Neural progenitor cell (in vitro differentiated cells): ENCODE measurements around the gene CENPM. TPM values are rescaled to one million over a fixed set of nuclear protein-coding genes. Genes with fewer than 3 reads are reported as not detected.
"Not testable (repeated sequence)": the region's sequence is repeated elsewhere in the genome, so short reads cannot be mapped to it uniquely, and the experiment has no call there.

Experiments
- DNase-seq: peaks from one replicate; pipeline ENCODE4 v3.0.0-alpha.2; 2016; ENCODE audit warnings: low spot score
- H2AFZ ChIP-seq: fragments of 200-600 bp; sonication (generic); replicated peaks from 2 replicates; pipeline ENCODE4 v1.6.1; 2016; ENCODE audit warnings: antibody characterized with exemption
- H3F3A ChIP-seq: fragments of 200-600 bp; sonication (generic); 2 replicates; pipeline ENCODE4 v1.6.1; 2016; ENCODE audit warnings: antibody characterized with exemption, low read depth
- H3K27ac ChIP-seq: fragments of 200-600 bp; sonication (generic); 2 replicates; pipeline ENCODE4 v1.5.1; 2016; ENCODE audit warnings: mild to moderate bottlenecking
- H3K27me3 ChIP-seq: fragments of 200-600 bp; sonication (generic); 2 replicates; pipeline ENCODE4 v1.6.1; 2016; ENCODE audit warnings: mild to moderate bottlenecking, moderate library complexity
- H3K36me3 ChIP-seq: fragments of 200-600 bp; sonication (generic); 2 replicates; pipeline ENCODE4 v1.5.1; 2016
- H3K4me1 ChIP-seq: fragments of 200-600 bp; sonication (generic); 2 replicates; pipeline ENCODE4 v1.6.1; 2016; ENCODE audit warnings: mixed run types
- H3K4me2 ChIP-seq: fragments of 200-600 bp; sonication (generic); 2 replicates; pipeline ENCODE4 v1.6.1; 2016
- H3K4me3 ChIP-seq: fragments of 200-600 bp; sonication (generic); 2 replicates; pipeline ENCODE4 v1.5.1; 2016
- H3K79me2 ChIP-seq: fragments of 200-600 bp; sonication (generic); 2 replicates; pipeline ENCODE4 v1.6.1; 2016; ENCODE audit warnings: low read depth
- H3K9ac ChIP-seq: fragments of 200-600 bp; sonication (generic); 2 replicates; pipeline ENCODE4 v1.6.1; 2016
- H3K9me3 ChIP-seq: fragments of 200-600 bp; sonication (generic); 2 replicates; pipeline ENCODE4 v1.5.1; 2016; ENCODE audit warnings: low read depth
- H4K20me1 ChIP-seq: fragments of 200-600 bp; sonication (generic); 2 replicates; pipeline ENCODE4 v1.6.1; 2016; ENCODE audit warnings: low read depth
- H3K27ac Mint-ChIP-seq: 3 replicates; pipeline ENCODE4 v1.8.0; 2021; ENCODE audit warnings: mixed read lengths
- H3K27me3 Mint-ChIP-seq: 2 replicates; pipeline ENCODE4 v1.8.0; 2022; ENCODE audit warnings: low read depth, mild to moderate bottlenecking, inconsistent platforms, moderate library complexity, mixed read lengths; ENCODE audit not compliant: insufficient read depth
- H3K36me3 Mint-ChIP-seq: 3 replicates; pipeline ENCODE4 v1.8.0; 2021; ENCODE audit warnings: mixed read lengths
- H3K4me1 Mint-ChIP-seq: 3 replicates; pipeline ENCODE4 v1.8.0; 2021; ENCODE audit warnings: mixed read lengths
- H3K4me3 Mint-ChIP-seq: 3 replicates; pipeline ENCODE4 v1.8.0; 2021; ENCODE audit warnings: mild to moderate bottlenecking, moderate library complexity, mixed read lengths
- H3K9me3 Mint-ChIP-seq: 3 replicates; pipeline ENCODE4 v1.8.0; 2020; ENCODE audit warnings: mixed read lengths
- CTCF ChIP-seq: fragments of 200-600 bp; sonication (generic); IDR thresholded peaks from 2 replicates; pipeline ENCODE4 v1.5.1; 2017; ENCODE audit warnings: antibody characterized with exemption, mild to moderate bottlenecking
- EZH2 ChIP-seq: fragments of 200-600 bp; sonication (generic); IDR thresholded peaks from 2 replicates; pipeline ENCODE4 v1.6.1; 2017; ENCODE audit warnings: antibody characterized with exemption, mild to moderate bottlenecking, moderate library complexity
- EZH2phosphoT487 ChIP-seq: fragments of 200-600 bp; sonication (generic); IDR thresholded peaks from 2 replicates; pipeline ENCODE4 v1.6.1; 2017; ENCODE audit warnings: antibody characterized with exemption
- total RNA-seq: library from RNA; depleted of rRNA; stranded (reverse); fragments of >200 nt; gene quantifications from 2 replicates; pipeline ENCODE4 v1.2.3, GENCODE V29; 2015; ENCODE audit warnings: low replicate concordance

The CENPM gene
- total RNA-seq, 1 donor from 2014 or later = 20.2 TPM

- H3K9me3 Mint-ChIP-seq = no peaks in the 10 kb centered on the region
- peak overlapping the region; percentile 76 for H3K27ac Mint-ChIP-seq
- Histone ChIP-seq H3K4me2 (no peak overlapping the region), H3K36me3 (no peaks in the 10 kb centered on the region), H3K27ac (no peak overlapping the region), H3K9ac (no peak overlapping the region), H3K9me3 (no peaks in the 10 kb centered on the region), H3K79me2 (peaks cover 15% of the 10 kb centered on the region), H4K20me1 (no peaks in the 10 kb centered on the region), H3F3A (peaks cover 20% of the 10 kb centered on the region), H3K27me3 (no peaks in the 10 kb centered on the region), H3K4me3 (no peak overlapping the region), H3K4me1 (peaks cover 25% of the 10 kb centered on the region), H2AFZ (no peak overlapping the region)
- H3K4me1 Mint-ChIP-seq = peaks cover 59% of the 10 kb centered on the region
- TF ChIP-seq CTCF (no peak), EZH2phosphoT487 (no peak), EZH2 (no peak)
- peaks cover 2% of the 10 kb centered on the region for H3K27me3 Mint-ChIP-seq
- DNase-seq = no peak
- no peak overlapping the region for H3K4me3 Mint-ChIP-seq
- H3K36me3 Mint-ChIP-seq = peaks cover 5% of the 10 kb centered on the region
These were observed 2.5 kb upstream of the CENPM start for GRCh38 chr22:41949297-41949965.

DNA sequence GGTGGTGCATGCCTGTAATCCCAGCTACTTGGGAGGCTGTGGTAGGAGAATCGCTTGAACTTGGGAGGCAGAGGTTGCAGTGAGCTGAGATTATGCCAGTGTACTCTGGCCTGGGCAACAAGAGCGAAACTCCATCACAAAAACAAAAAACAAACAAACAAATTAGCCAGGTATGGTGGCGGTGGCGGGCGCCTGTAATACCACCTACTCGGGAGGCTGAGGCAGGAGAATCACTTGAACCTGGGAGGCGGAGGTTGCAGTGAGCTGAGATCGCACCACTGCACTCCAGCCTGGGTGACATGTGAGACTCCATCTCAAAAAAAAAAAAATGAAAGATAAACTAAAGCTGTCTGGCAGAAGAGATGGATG, 2.0 kb upstream of the CENPM start:
- H3K27me3 ChIP-seq, H3K36me3 ChIP-seq, H3K27ac ChIP-seq, H3K9me3 Mint-ChIP-seq, H3K4me3 Mint-ChIP-seq, H3K36me3 Mint-ChIP-seq, H3K9ac ChIP-seq, DNase-seq, H3K27me3 Mint-ChIP-seq, H2AFZ ChIP-seq, H3K4me3 ChIP-seq, H3K9me3 ChIP-seq, H4K20me1 ChIP-seq, H3K4me2 ChIP-seq: not testable (repeated sequence)
- Histone ChIP-seq H3K79me2 (peaks cover 15% of the 10 kb centered on the region), H3K4me1 (peaks cover 25% of the 10 kb centered on the region), H3F3A (peaks cover 21% of the 10 kb centered on the region)
- Mint-ChIP-seq H3K4me1 (peaks cover 59% of the 10 kb centered on the region), H3K27ac (peak overlapping the region; percentile 76)

- Mint-ChIP-seq H3K4me1 (peaks cover 56% of the 10 kb centered on the region), H3K27ac (peak overlapping the region; percentile 42), H3K4me3 (peak overlapping the region; percentile 89), H3K36me3 (peaks cover 9% of the 10 kb centered on the region), H3K27me3 (no peaks in the 10 kb centered on the region), H3K9me3 (no peaks in the 10 kb centered on the region)
- H3K36me3 ChIP-seq = no peaks in the 10 kb centered on the region
- H2AFZ ChIP-seq = no peak overlapping the region
- no peaks in the 10 kb centered on the region for H4K20me1 ChIP-seq
- peaks cover 15% of the 10 kb centered on the region for H3K79me2 ChIP-seq
- H3K27me3 ChIP-seq = no peaks in the 10 kb centered on the region
- H3K9me3 ChIP-seq = no peaks in the 10 kb centered on the region
- no peak overlapping the region for H3K4me3 ChIP-seq
- H3K9ac ChIP-seq = no peak overlapping the region
- H3F3A ChIP-seq = peaks cover 23% of the 10 kb centered on the region
- H3K27ac ChIP-seq = no peak overlapping the region
- H3K4me1 ChIP-seq = peaks cover 25% of the 10 kb centered on the region
- no peak for DNase-seq
- TF ChIP-seq EZH2 = no peak
- H3K4me2 ChIP-seq = peak overlapping the region; percentile 20
These were observed 1.2 kb upstream of the CENPM start for GRCh38 chr22:41948142-41948541.

DNA sequence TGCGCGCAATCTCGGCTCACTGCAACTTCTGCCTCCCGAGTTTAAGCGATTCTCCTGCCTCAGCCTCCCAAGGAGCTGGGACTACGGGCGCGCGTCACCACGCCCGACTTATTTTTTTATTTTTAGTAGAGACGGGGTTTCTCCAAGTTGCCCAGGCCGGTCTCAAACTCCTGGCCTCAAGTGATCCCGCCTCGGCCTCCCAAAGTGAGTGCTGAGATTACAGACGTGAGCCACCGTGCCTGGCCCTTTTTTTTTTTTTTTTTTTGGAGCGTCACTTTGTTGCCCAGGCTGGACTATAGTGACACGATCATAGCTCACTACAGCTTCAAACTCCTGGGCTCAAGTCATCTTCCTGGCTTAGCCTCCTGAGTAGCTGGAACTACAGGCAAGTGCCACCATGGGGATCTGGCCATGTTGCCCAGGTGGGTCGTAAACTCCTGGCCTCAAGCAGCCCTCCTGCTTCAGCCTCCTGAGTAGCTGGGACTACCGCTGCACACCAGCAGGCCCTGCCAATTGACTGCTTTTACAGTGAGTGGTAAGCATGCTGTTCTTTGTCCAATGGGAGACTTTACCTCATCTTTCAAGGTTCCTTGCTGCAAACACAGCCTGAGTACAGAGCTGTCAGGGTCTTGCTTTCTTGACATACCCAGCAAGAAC, 600 bp upstream of the CENPM start:
- TF ChIP-seq EZH2 (no peak), EZH2phosphoT487 (no peak), CTCF (no peak)
- Mint-ChIP-seq H3K4me3 (peak overlapping the region; percentile 89), H3K36me3 (peaks cover 13% of the 10 kb centered on the region), H3K27ac (peak overlapping the region; percentile 37), H3K9me3 (no peaks in the 10 kb centered on the region), H3K27me3 (no peaks in the 10 kb centered on the region), H3K4me1 (peaks cover 56% of the 10 kb centered on the region)
- H3K79me2 ChIP-seq = peaks cover 15% of the 10 kb centered on the region
- H3K36me3 ChIP-seq = no peaks in the 10 kb centered on the region
- H4K20me1 ChIP-seq = no peaks in the 10 kb centered on the region
- peak overlapping the region; percentile 83 for H2AFZ ChIP-seq
- no peak for DNase-seq
- H3K27ac ChIP-seq = no peak overlapping the region
- no peaks in the 10 kb centered on the region for H3K9me3 ChIP-seq
- H3K4me1 ChIP-seq = peaks cover 25% of the 10 kb centered on the region
- H3K9ac ChIP-seq = no peak overlapping the region
- H3F3A ChIP-seq = peaks cover 28% of the 10 kb centered on the region
- H3K4me3 ChIP-seq = peak overlapping the region; percentile 51
- H3K4me2 ChIP-seq = peak overlapping the region; percentile 73
- H3K27me3 ChIP-seq = no peaks in the 10 kb centered on the region
